Lung (tissue), 12 donors: ENCODE data around the gene UTS2R. TPM values are rescaled to one million over a fixed set of nuclear protein-coding genes. Genes with fewer than 3 reads are reported as not detected.

Source experiments
- ATAC-seq: fragments of 200-7000 bp; cut with Tn5 transposase; one replicate; pipeline ENCODE4 v1.9.1; 2020; ENCODE audit warnings: moderate number of reproducible peaks; ENCODE audit not compliant: insufficient read depth, low FRiP score
- DNase-seq, 3 donors: peaks; one replicate each; pipeline ENCODE4 v3.0.0-alpha.2; 2013 to 2017
- H3K27ac ChIP-seq, 2 donors: one replicate each; pipeline ENCODE4 v1.5.1; 2013; ENCODE audit warnings: mild to moderate bottlenecking in 2 of 2, moderate library complexity in 2 of 2, control low read depth in 1 of 2, inconsistent platforms in 1 of 2, low read depth in 1 of 2, low read length in 1 of 2
- H3K27me3 ChIP-seq, 3 donors: one replicate each; pipeline ENCODE4 v1.5.1; 2013; ENCODE audit warnings: low read length in 2 of 3; ENCODE audit not compliant: control insufficient read depth in 3 of 3, insufficient read depth in 3 of 3
- H3K36me3 ChIP-seq, 4 donors: one replicate each; pipeline ENCODE4 v1.5.1; 2013; ENCODE audit warnings: low read length in 4 of 4, mild to moderate bottlenecking in 1 of 4, moderate library complexity in 1 of 4; ENCODE audit not compliant: control insufficient read depth in 4 of 4, insufficient read depth in 4 of 4
- H3K4me1 ChIP-seq, 5 donors: one replicate each; pipeline ENCODE4 v1.5.1; 2013; ENCODE audit warnings: low read length in 5 of 5, mild to moderate bottlenecking in 2 of 5, moderate library complexity in 1 of 5; ENCODE audit not compliant: control insufficient read depth in 5 of 5, insufficient read depth in 5 of 5
- H3K4me3 ChIP-seq: one replicate; pipeline ENCODE4 v1.5.1; 2013; ENCODE audit warnings: mild to moderate bottlenecking, control low read depth, moderate library complexity
- H3K9ac ChIP-seq, 2 donors: one replicate each; pipeline ENCODE4 v1.5.1; 2013; ENCODE audit warnings: low read length in 2 of 2, control low read depth in 1 of 2; ENCODE audit not compliant: insufficient read depth in 1 of 2
- H3K9me3 ChIP-seq, 4 donors: one replicate each; pipeline ENCODE4 v1.5.1; 2013; ENCODE audit warnings: low read length in 3 of 4, mild to moderate bottlenecking in 1 of 4, moderate library complexity in 1 of 4; ENCODE audit not compliant: control insufficient read depth in 4 of 4, insufficient read depth in 3 of 4
- CTCF ChIP-seq: IDR thresholded peaks from 2 replicates; pipeline ENCODE4 v1.5.1; 2012; ENCODE audit warnings: mild to moderate bottlenecking; ENCODE audit errors: control extremely low read depth, extremely low read depth
- WGBS, 2 donors: extraction: QIAGEN DNeasy Blood & Tissue Kit; methylation state at CpG; one replicate each; pipeline ENCODE4 v1.1.7; 2013; 5-methylcytosine and 5-hydroxymethylcytosine counted together
- polyA plus RNA-seq, 2 donors: library from polyadenylated mRNA; stranded (reverse); fragments of 200-250 nt; gene quantifications; one replicate each; pipeline ENCODE4 v1.2.1, GENCODE V29; 2013
- total RNA-seq, 2 donors: library from RNA; depleted of rRNA in 1 of 2; stranded (reverse); fragments of >200 nt in 1 of 2; gene quantifications; one replicate each; pipeline ENCODE4 v1.2.1, GENCODE V29; 2014 to 2021
- donor health status: control.
- donor health status: control.
- donor health status: Bipolar disorder and iron deficiency.
- donor health status: healthy.
- donor health status: DM: yes; HTN: yes; CAD: no.

UTS2R gene
- total and polyA plus RNA-seq, 4 donors = 0.17 TPM; not detected in 3

GRCh38 chr17:82418001-82418986 is 46.7 kb downstream of the UTS2R start, which contains the start of the genes HEXD and OGFOD3:
TSS of gene HEXD (plus strand) at chr17:82418347. CDS start at chr17:82419800, 1,453 bp downstream.
TSS of gene OGFOD3 (minus strand) at chr17:82418586. CDS start at chr17:82418485, 101 bp downstream.
- no peak for TF ChIP-seq CTCF
- peaks cover 0 to 3% (median 0%) of the 10 kb centered on the region in 4 donors for H3K9me3 ChIP-seq
- peaks cover 0 to 17% (median 4%) of the 10 kb centered on the region in 5 donors for H3K4me1 ChIP-seq
- H3K9ac ChIP-seq = peak within 1 kb of the TSS; percentile 49 to 82
- H3K36me3 ChIP-seq = peaks cover 0 to 16% (median 3%) of the 10 kb centered on the region in 4 donors
- peak; percentile 96 for ATAC-seq
- H3K4me3 ChIP-seq = peak within 1 kb of the TSS; percentile 74
- H3K27me3 ChIP-seq = no peaks in the 10 kb centered on the region
- WGBS, 2 donors = 1% methylated on average over 87 to 108 of the region's 108 CpGs
- peak within 1 kb of the TSS; percentile 90 to 98 for H3K27ac ChIP-seq
- DNase-seq = peak; percentile 85 to 90 (median 86)

- H3K4me3 ChIP-seq = no peak overlapping the region
- H3K27ac ChIP-seq = peak overlapping the region in 1 of 2 donors; percentile 62
- no peak for TF ChIP-seq CTCF
- H3K9me3 ChIP-seq = peaks cover 0 to 3% (median 0%) of the 10 kb centered on the region in 4 donors
- H3K9ac ChIP-seq = no peak overlapping the region
- 45 to 53% methylated on average over 2 of the region's 2 CpGs for WGBS, 2 donors
- H3K36me3 ChIP-seq = peaks cover 0 to 14% (median 3%) of the 10 kb centered on the region in 4 donors
- peaks cover 0 to 16% (median 4%) of the 10 kb centered on the region in 5 donors for H3K4me1 ChIP-seq
- no peaks in the 10 kb centered on the region for H3K27me3 ChIP-seq
- DNase-seq = no peak
- ATAC-seq = no peak
Observed at GRCh38 chr17:82419540-82419939, 48.0 kb downstream of the UTS2R start.

- H3K4me3 ChIP-seq = no peak overlapping the region
Observed at GRCh38 chr17:82424001-82424862, 52.7 kb downstream of the UTS2R start.

More at GRCh38 chr17:82424001-82424862, 52.7 kb downstream of the UTS2R start:
- Histone ChIP-seq H3K27me3 (no peaks in the 10 kb centered on the region), H3K4me1 (peaks cover 0 to 5% (median 0%) of the 10 kb centered on the region in 5 donors), H3K27ac (no peak overlapping the region), H3K9me3 (peaks cover 0 to 3% (median 0%) of the 10 kb centered on the region in 4 donors), H3K9ac (no peak overlapping the region), H3K36me3 (peaks cover 0 to 14% (median 3%) of the 10 kb centered on the region in 4 donors)
- ATAC-seq (no peak), DNase-seq (peak in 2 of 3 donors; percentile 30 to 38)
- 85 to 87% methylated on average over 25 of the region's 25 CpGs for WGBS, 2 donors
- TF ChIP-seq CTCF = no peak
